ENCODE measurements around the gene ACSS2. TPM values are rescaled to one million over a fixed set of nuclear protein-coding genes. Genes with fewer than 3 reads are reported as not detected.

Gene ACSS2
- total and polyA plus RNA-seq, 4 experiments from 2014 or later = 11.4 to 24.3 (median 17.0) TPM

GRCh38 chr20:34948030-34948429 lies 71.6 kb downstream of the ACSS2 start:
- Histone ChIP-seq H3K9me3 (ENCODE audit: control insufficient read depth in 1 of 2, low read length in 2 of 2) (no peaks in the 10 kb centered on the region), H3K4me3 (ENCODE audit: low read length in 2 of 2) (no peak overlapping the region), H3K27ac (ENCODE audit: low read depth, low read length) (no peak overlapping the region), H3K27me3 (ENCODE audit: insufficient read depth, low read length) (no peaks in the 10 kb centered on the region), H3K36me3 (ENCODE audit: insufficient read depth, low read length) (peaks cover 23% of the 10 kb centered on the region), H3K4me1 (ENCODE audit: insufficient read depth, low read length) (no peaks in the 10 kb centered on the region)
- peaks cover 3 to 7% (median 6%) of the 10 kb centered on the region in 4 donors for H3K4me1 Mint-ChIP-seq
- no peaks in the 10 kb centered on the region for H3K27me3 Mint-ChIP-seq
- peaks cover 38 to 44% of the 10 kb centered on the region in 2 donors for H3K36me3 Mint-ChIP-seq
- H3K9me3 Mint-ChIP-seq = no peaks in the 10 kb centered on the region
- POLR2A ChIA-PET (ENCODE audit: partially characterized antibody) = no interaction called here
- DNase-seq = no peak
- CTCF ChIA-PET (ENCODE audit: partially characterized antibody) = no interaction called here
- no peak overlapping the region for H3K27ac Mint-ChIP-seq
- no peak overlapping the region for H3K4me3 Mint-ChIP-seq
- intact Hi-C loops (cut with micrococcal nuclease) = no loop called here

GRCh38 chr20:34949120-34949519 lies 72.7 kb downstream of the ACSS2 start:
- H3K9me3 Mint-ChIP-seq = no peaks in the 10 kb centered on the region
- no peak overlapping the region for H3K4me3 Mint-ChIP-seq
- peaks cover 30 to 35% of the 10 kb centered on the region in 2 donors for H3K36me3 Mint-ChIP-seq
- Histone ChIP-seq H3K36me3 (ENCODE audit: insufficient read depth, low read length) (peaks cover 15% of the 10 kb centered on the region), H3K27ac (ENCODE audit: low read depth, low read length) (no peak overlapping the region), H3K4me3 (ENCODE audit: low read length in 2 of 2) (no peak overlapping the region), H3K4me1 (ENCODE audit: insufficient read depth, low read length) (no peaks in the 10 kb centered on the region), H3K9me3 (ENCODE audit: control insufficient read depth in 1 of 2, low read length in 2 of 2) (no peaks in the 10 kb centered on the region), H3K27me3 (ENCODE audit: insufficient read depth, low read length) (no peaks in the 10 kb centered on the region)
- CTCF ChIA-PET (ENCODE audit: partially characterized antibody) = no interaction called here
- intact Hi-C loops (cut with micrococcal nuclease) = no loop called here
- H3K4me1 Mint-ChIP-seq = peaks cover 5 to 7% (median 7%) of the 10 kb centered on the region in 4 donors
- POLR2A ChIA-PET (ENCODE audit: partially characterized antibody) = no interaction called here
- no peaks in the 10 kb centered on the region for H3K27me3 Mint-ChIP-seq
- H3K27ac Mint-ChIP-seq = no peak overlapping the region
- no peak for DNase-seq

GRCh38 chr20:34951252-34951651 lies 74.8 kb downstream of the ACSS2 start:
- POLR2A ChIA-PET (ENCODE audit: partially characterized antibody) = no interaction called here

GRCh38 chr20:34951652-34952051 lies 75.2 kb downstream of the ACSS2 start:
- Histone ChIP-seq H3K27me3 (ENCODE audit: insufficient read depth, low read length) (no peaks in the 10 kb centered on the region), H3K9me3 (ENCODE audit: control insufficient read depth in 1 of 2, low read length in 2 of 2) (no peaks in the 10 kb centered on the region), H3K4me3 (ENCODE audit: low read length in 2 of 2) (no peak overlapping the region), H3K4me1 (ENCODE audit: insufficient read depth, low read length) (peaks cover 13% of the 10 kb centered on the region), H3K27ac (ENCODE audit: low read depth, low read length) (no peak overlapping the region), H3K36me3 (ENCODE audit: insufficient read depth, low read length) (peaks cover 3% of the 10 kb centered on the region)
- intact Hi-C loops (cut with micrococcal nuclease) = no loop called here
- DNase-seq = no peak
- Mint-ChIP-seq H3K27me3 (no peaks in the 10 kb centered on the region), H3K4me1 (peaks cover 19 to 29% (median 25%) of the 10 kb centered on the region in 4 donors), H3K36me3 (peaks cover 11 to 28% of the 10 kb centered on the region in 2 donors), H3K4me3 (no peak overlapping the region), H3K9me3 (no peaks in the 10 kb centered on the region), H3K27ac (no peak overlapping the region)
- POLR2A ChIA-PET (ENCODE audit: partially characterized antibody) = interaction anchor here (0.7 to 1.3 kb wide), 2 partner anchors 32 to 76 kb away, joined by 3 to 4 read pairs; no protein-coding TSS in a partner anchor
- CTCF ChIA-PET (ENCODE audit: partially characterized antibody) = interaction anchor here (0.7 to 0.9 kb wide), 2 partner anchors 9 to 318 kb away, joined by 3 read pairs; no protein-coding TSS in a partner anchor

More at GRCh38 chr20:34951252-34951651, 74.8 kb downstream of the ACSS2 start:
- Histone ChIP-seq H3K4me1 (ENCODE audit: insufficient read depth, low read length) (peaks cover 10% of the 10 kb centered on the region), H3K4me3 (ENCODE audit: low read length in 2 of 2) (no peak overlapping the region), H3K27me3 (ENCODE audit: insufficient read depth, low read length) (no peaks in the 10 kb centered on the region), H3K27ac (ENCODE audit: low read depth, low read length) (no peak overlapping the region), H3K36me3 (ENCODE audit: insufficient read depth, low read length) (peaks cover 4% of the 10 kb centered on the region), H3K9me3 (ENCODE audit: control insufficient read depth in 1 of 2, low read length in 2 of 2) (no peaks in the 10 kb centered on the region)
- Mint-ChIP-seq H3K4me3 (no peak overlapping the region), H3K36me3 (peaks cover 15 to 32% of the 10 kb centered on the region in 2 donors), H3K27ac (no peak overlapping the region), H3K27me3 (no peaks in the 10 kb centered on the region), H3K4me1 (peaks cover 18 to 25% (median 22%) of the 10 kb centered on the region in 4 donors), H3K9me3 (no peaks in the 10 kb centered on the region)
- no peak for DNase-seq
- intact Hi-C loops (cut with micrococcal nuclease) = no loop called here
- CTCF ChIA-PET (ENCODE audit: partially characterized antibody) = interaction anchor here (0.9 kb wide), 1 partner anchor 9 kb away, joined by 3 read pairs; no protein-coding TSS in a partner anchor

- DNase-seq = no peak
- Histone ChIP-seq H3K4me1 (ENCODE audit: insufficient read depth, low read length) (peaks cover 13% of the 10 kb centered on the region), H3K4me3 (ENCODE audit: low read length in 2 of 2) (no peak overlapping the region), H3K9me3 (ENCODE audit: control insufficient read depth in 1 of 2, low read length in 2 of 2) (no peaks in the 10 kb centered on the region), H3K36me3 (ENCODE audit: insufficient read depth, low read length) (peaks cover 3% of the 10 kb centered on the region), H3K27me3 (ENCODE audit: insufficient read depth, low read length) (no peaks in the 10 kb centered on the region), H3K27ac (ENCODE audit: low read depth, low read length) (no peak overlapping the region)
- peaks cover 19 to 29% (median 25%) of the 10 kb centered on the region in 4 donors for H3K4me1 Mint-ChIP-seq
- peak overlapping the region in 2 of 8 donors; percentile 6 to 26 for H3K4me3 Mint-ChIP-seq
- no peaks in the 10 kb centered on the region for H3K27me3 Mint-ChIP-seq
- CTCF ChIA-PET (ENCODE audit: partially characterized antibody) = interaction anchor here (8.2 kb wide), 1 partner anchor 79 kb away, joined by 100 read pairs; the partner anchor contains the start of genes ACSS2 and GGT7
- POLR2A ChIA-PET (ENCODE audit: partially characterized antibody) = interaction anchor here (1.3 kb wide), 1 partner anchor 77 kb away, joined by 4 read pairs; no protein-coding TSS in a partner anchor
- no peaks in the 10 kb centered on the region for H3K9me3 Mint-ChIP-seq
- intact Hi-C loops (cut with micrococcal nuclease) = no loop called here
- H3K27ac Mint-ChIP-seq = no peak overlapping the region
- peaks cover 11 to 25% of the 10 kb centered on the region in 2 donors for H3K36me3 Mint-ChIP-seq
Measured at GRCh38 chr20:34952671-34953070, 76.3 kb downstream of the ACSS2 start.

- Histone ChIP-seq H3K4me3 (ENCODE audit: low read length in 2 of 2) (no peak overlapping the region), H3K9me3 (ENCODE audit: control insufficient read depth in 1 of 2, low read length in 2 of 2) (no peaks in the 10 kb centered on the region), H3K36me3 (ENCODE audit: insufficient read depth, low read length) (peaks cover 3% of the 10 kb centered on the region), H3K27ac (ENCODE audit: low read depth, low read length) (no peak overlapping the region), H3K27me3 (ENCODE audit: insufficient read depth, low read length) (no peaks in the 10 kb centered on the region), H3K4me1 (ENCODE audit: insufficient read depth, low read length) (peaks cover 13% of the 10 kb centered on the region)
- peak overlapping the region in 3 of 8 donors; percentile 12 to 18 (median 15) for H3K4me3 Mint-ChIP-seq
- H3K27ac Mint-ChIP-seq = peak overlapping the region in 1 of 7 donors; percentile 25
- intact Hi-C loops (cut with micrococcal nuclease) = loop anchor here (2.0 kb wide), 1 partner anchor 139 kb away; the partner anchor contains the start of gene TRPC4AP
- H3K4me1 Mint-ChIP-seq = peaks cover 19 to 29% (median 25%) of the 10 kb centered on the region in 4 donors
- DNase-seq = no peak
- ChIA-PET CTCF (ENCODE audit: partially characterized antibody) (interaction anchor here (8.2 kb wide), 1 partner anchor 80 kb away, joined by 100 read pairs; the partner anchor contains the start of genes ACSS2 and GGT7), POLR2A (ENCODE audit: partially characterized antibody) (interaction anchor here (4.3 kb wide), 1 partner anchor 79 kb away, joined by 34 read pairs; the partner anchor contains the start of gene ACSS2)
- no peaks in the 10 kb centered on the region for H3K9me3 Mint-ChIP-seq
- H3K27me3 Mint-ChIP-seq = no peaks in the 10 kb centered on the region
- H3K36me3 Mint-ChIP-seq = peaks cover 11 to 23% of the 10 kb centered on the region in 2 donors
Measured at GRCh38 chr20:34953960-34954359, 77.5 kb downstream of the ACSS2 start.

- ChIA-PET POLR2A (ENCODE audit: partially characterized antibody) (interaction anchor here (1.5 to 4.3 kb wide), 4 partner anchors 11 to 129 kb away, joined by 4 to 34 read pairs (median 6); partner anchors contain the start of genes ACSS2 and GGT7), CTCF (ENCODE audit: partially characterized antibody) (interaction anchor here (0.5 to 8.2 kb wide), 4 partner anchors 12 to 142 kb away, joined by 3 to 100 read pairs (median 4); partner anchors contain the start of genes ACSS2 and GGT7)
- H3K27ac ChIP-seq (ENCODE audit: low read depth, low read length) = peak overlapping the region; percentile 71
- intact Hi-C loops (cut with micrococcal nuclease) = loop anchor here (1.0 to 2.0 kb wide), 3 partner anchors 37 to 138 kb away; partner anchors contain the start of genes ACSS2 and TRPC4AP
- H3K4me3 Mint-ChIP-seq = peak overlapping the region; percentile 93 to 100 (median 97)
- peaks cover 19 to 28% (median 23%) of the 10 kb centered on the region in 4 donors for H3K4me1 Mint-ChIP-seq
- peaks cover 13% of the 10 kb centered on the region for H3K4me1 ChIP-seq (ENCODE audit: insufficient read depth, low read length)
- DNase-seq = no peak
- no peaks in the 10 kb centered on the region for H3K27me3 ChIP-seq (ENCODE audit: insufficient read depth, low read length)
- peaks cover 4 to 16% of the 10 kb centered on the region in 2 donors for H3K36me3 Mint-ChIP-seq
- H3K9me3 Mint-ChIP-seq = no peaks in the 10 kb centered on the region
- no peaks in the 10 kb centered on the region for H3K9me3 ChIP-seq (ENCODE audit: control insufficient read depth in 1 of 2, low read length in 2 of 2)
- H3K36me3 ChIP-seq (ENCODE audit: insufficient read depth, low read length) = no peaks in the 10 kb centered on the region
- no peaks in the 10 kb centered on the region for H3K27me3 Mint-ChIP-seq
- H3K27ac Mint-ChIP-seq = peak overlapping the region; percentile 93 to 98 (median 98)
- peak overlapping the region; percentile 45 to 88 for H3K4me3 ChIP-seq (ENCODE audit: low read length in 2 of 2)
Measured at GRCh38 chr20:34954904-34955230, 78.5 kb downstream of the ACSS2 start.

Measured in CD4-positive, alpha-beta memory T cell (primary cell).